Fibroblast of lung (primary cell): ENCODE data around the gene ALG12.

Source experiments
- CTCF ChIP-seq, 2 donors: IDR thresholded peaks in 1 of 2; conservative IDR thresholded peaks in 1 of 2; 1 replicate in 1 of 2; 2 replicates in 1 of 2; pipeline ENCODE4 v1.5.1; 2011 to 2012; ENCODE audit warnings: low read length in 2 of 2, control low read depth in 1 of 2, inconsistent platforms in 1 of 2, low read depth in 1 of 2, mild to moderate bottlenecking in 1 of 2
- EZH2 ChIP-seq: IDR thresholded peaks from 2 replicates; pipeline ENCODE4 v1.5.1; 2012; ENCODE audit warnings: low read length, control low read depth, mild to moderate bottlenecking; ENCODE audit errors: missing control alignments

GRCh38 chr22:49926916-49927315, 8.7 kb upstream of the ALG12 start:
- no peak for TF ChIP-seq CTCF (conservative IDR thresholded peaks at IDR 0.05 in 1 of 2, IDR thresholded peaks at IDR 0.05 in 1 of 2; ENCODE audit: low read depth in 1 of 2, low read length in 2 of 2)
- TF ChIP-seq EZH2, result no peak
